IPS-15b (cell line): Measurements from ENCODE around the gene PRDM13.

Source experiments
- H3K27me3 ChIP-seq: one replicate; pipeline ENCODE4 v1.6.1; 2013; ENCODE audit warnings: low read length; ENCODE audit not compliant: control insufficient read depth, insufficient read depth
- H3K36me3 ChIP-seq: one replicate; pipeline ENCODE4 v1.6.1; 2013; ENCODE audit warnings: low read length; ENCODE audit not compliant: control insufficient read depth, insufficient read depth
- H3K4me1 ChIP-seq: one replicate; pipeline ENCODE4 v1.6.1; 2013; ENCODE audit warnings: mild to moderate bottlenecking, low read length; ENCODE audit not compliant: control insufficient read depth, insufficient read depth
- H3K4me3 ChIP-seq: one replicate; pipeline ENCODE4 v1.5.1; 2013; ENCODE audit warnings: low read depth, low read length
- H3K9ac ChIP-seq: one replicate; pipeline ENCODE4 v1.6.1; 2013; ENCODE audit warnings: low read depth, mild to moderate bottlenecking, low read length
- H3K9me3 ChIP-seq: one replicate; pipeline ENCODE4 v1.6.1; 2013; ENCODE audit warnings: mild to moderate bottlenecking, low read length; ENCODE audit not compliant: control insufficient read depth, insufficient read depth

Gene PRDM13

DNA sequence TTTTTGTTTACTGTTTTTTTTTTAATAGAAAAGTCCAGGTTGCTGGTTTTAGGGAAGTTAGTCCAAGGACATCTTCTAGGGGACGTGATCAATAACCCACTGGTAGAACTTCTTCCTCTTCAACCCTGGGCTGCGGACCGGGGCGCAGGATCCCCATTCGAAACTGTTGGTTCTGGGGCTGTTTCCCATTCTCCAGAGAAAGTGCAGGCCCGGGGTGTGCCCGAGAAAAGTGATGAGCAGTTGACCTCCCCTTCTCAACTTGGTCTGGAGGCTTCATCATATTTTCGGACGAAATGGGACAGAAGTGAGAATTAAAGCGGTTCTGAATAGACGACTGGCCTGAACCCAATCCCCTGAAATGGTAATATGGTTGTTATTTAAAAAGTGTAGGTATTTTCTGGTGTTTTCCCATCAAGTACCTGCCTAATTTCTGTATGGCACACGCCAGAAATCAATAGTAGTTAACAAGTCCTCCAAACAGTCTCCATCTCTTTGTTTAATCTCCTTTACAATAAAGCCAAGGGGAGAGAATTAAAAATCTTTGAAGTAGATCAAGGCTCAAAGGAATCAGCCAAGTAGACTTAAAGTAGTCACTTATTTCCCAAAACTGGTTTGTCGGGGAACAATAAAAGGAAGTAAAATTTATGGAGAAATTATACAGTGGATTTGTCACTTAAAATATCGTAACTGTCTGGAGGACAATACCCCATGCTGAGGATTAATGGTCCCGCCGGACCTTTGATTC is 550 bp upstream of the PRDM13 start:
- Histone ChIP-seq H3K27me3 (peaks cover 100% of the 10 kb centered on the region), H3K9ac (no peak overlapping the region), H3K36me3 (no peaks in the 10 kb centered on the region), H3K9me3 (no peaks in the 10 kb centered on the region), H3K4me3 (peak overlapping the region; percentile 26), H3K4me1 (peaks cover 3% of the 10 kb centered on the region)

- Histone ChIP-seq H3K4me1 (peaks cover 9% of the 10 kb centered on the region), H3K9me3 (no peaks in the 10 kb centered on the region), H3K27me3 (peaks cover 100% of the 10 kb centered on the region), H3K9ac (no peak overlapping the region), H3K4me3 (no peak overlapping the region), H3K36me3 (no peaks in the 10 kb centered on the region)
These were observed 893 bp downstream of the PRDM13 start for GRCh38 chr6:99607416-99608036.

- H3K27me3 ChIP-seq = peaks cover 100% of the 10 kb centered on the region
These were observed 1.6 kb downstream of the PRDM13 start for GRCh38 chr6:99608059-99608885.

DNA sequence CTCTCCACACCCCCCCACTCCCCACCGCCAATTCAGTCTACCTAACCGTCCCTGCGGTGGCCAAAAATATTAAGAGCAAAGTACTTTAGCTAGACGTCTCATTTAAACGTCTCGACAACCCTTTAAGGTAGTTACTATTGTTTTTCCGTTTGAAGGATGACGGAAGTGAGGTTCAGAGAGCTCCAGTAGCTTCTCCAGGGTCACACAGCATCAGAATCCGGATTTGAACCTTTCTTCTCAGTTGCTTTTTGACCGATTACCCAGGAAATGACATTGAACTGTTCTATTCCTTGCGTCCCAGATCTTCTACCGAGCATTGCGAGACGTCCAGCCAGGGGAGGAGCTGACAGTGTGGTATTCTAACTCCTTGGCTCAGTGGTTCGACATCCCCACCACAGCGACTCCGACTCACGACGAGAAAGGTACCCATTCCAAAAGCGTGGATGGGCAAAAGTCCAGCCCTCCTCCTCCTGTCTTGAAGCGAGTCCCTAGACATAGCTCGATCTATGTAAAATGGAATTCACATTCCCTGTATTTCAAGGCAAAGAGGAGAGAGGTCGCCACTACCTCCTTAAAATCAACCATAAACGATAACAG is 2.4 kb downstream of the PRDM13 start:
- Histone ChIP-seq H3K4me1 (peaks cover 9% of the 10 kb centered on the region), H3K27me3 (peaks cover 96% of the 10 kb centered on the region), H3K36me3 (no peaks in the 10 kb centered on the region), H3K9ac (no peak overlapping the region), H3K4me3 (peak overlapping the region; percentile 11), H3K9me3 (no peaks in the 10 kb centered on the region)

More at GRCh38 chr6:99608059-99608885, 1.6 kb downstream of the PRDM13 start:
- Histone ChIP-seq H3K36me3 (no peaks in the 10 kb centered on the region), H3K4me1 (peaks cover 9% of the 10 kb centered on the region), H3K9me3 (no peaks in the 10 kb centered on the region), H3K9ac (no peak overlapping the region), H3K4me3 (peak overlapping the region; percentile 16)

GRCh38 chr6:99609905-99610489 is 3.4 kb downstream of the PRDM13 start:
- no peak overlapping the region for H3K4me3 ChIP-seq
- H3K9me3 ChIP-seq = no peaks in the 10 kb centered on the region
- H3K4me1 ChIP-seq = peaks cover 9% of the 10 kb centered on the region
- H3K9ac ChIP-seq = no peak overlapping the region
- H3K36me3 ChIP-seq = no peaks in the 10 kb centered on the region
- H3K27me3 ChIP-seq = peaks cover 96% of the 10 kb centered on the region

GRCh38 chr6:99611148-99611547 is 4.5 kb downstream of the PRDM13 start:
- peaks cover 96% of the 10 kb centered on the region for H3K27me3 ChIP-seq
- no peaks in the 10 kb centered on the region for H3K9me3 ChIP-seq
- H3K4me3 ChIP-seq = no peak overlapping the region
- H3K36me3 ChIP-seq = no peaks in the 10 kb centered on the region
- peaks cover 10% of the 10 kb centered on the region for H3K4me1 ChIP-seq
- H3K9ac ChIP-seq = no peak overlapping the region

- Histone ChIP-seq H3K4me3 (peak overlapping the region; percentile 40), H3K9ac (no peak overlapping the region), H3K9me3 (no peaks in the 10 kb centered on the region), H3K27me3 (peaks cover 96% of the 10 kb centered on the region), H3K4me1 (peaks cover 10% of the 10 kb centered on the region), H3K36me3 (no peaks in the 10 kb centered on the region)
These were observed 6.1 kb downstream of the PRDM13 start for GRCh38 chr6:99612551-99613408.

- Histone ChIP-seq H3K27me3 (peaks cover 96% of the 10 kb centered on the region), H3K9me3 (peaks cover 3% of the 10 kb centered on the region), H3K9ac (no peak overlapping the region), H3K4me3 (peak overlapping the region; percentile 40), H3K36me3 (no peaks in the 10 kb centered on the region), H3K4me1 (peaks cover 10% of the 10 kb centered on the region)
These were observed 6.7 kb downstream of the PRDM13 start for GRCh38 chr6:99613409-99613704.

- Histone ChIP-seq H3K36me3 (no peaks in the 10 kb centered on the region), H3K9me3 (peaks cover 4% of the 10 kb centered on the region), H3K27me3 (peaks cover 96% of the 10 kb centered on the region), H3K9ac (no peak overlapping the region), H3K4me3 (peak overlapping the region; percentile 63), H3K4me1 (peaks cover 10% of the 10 kb centered on the region)
These were observed 7.2 kb downstream of the PRDM13 start for GRCh38 chr6:99613705-99614429.

- H3K9ac ChIP-seq = no peak overlapping the region
- H3K36me3 ChIP-seq = no peaks in the 10 kb centered on the region
- H3K9me3 ChIP-seq = peaks cover 4% of the 10 kb centered on the region
- peaks cover 96% of the 10 kb centered on the region for H3K27me3 ChIP-seq
- H3K4me3 ChIP-seq = peak overlapping the region; percentile 63
- peaks cover 10% of the 10 kb centered on the region for H3K4me1 ChIP-seq
These were observed 8.0 kb downstream of the PRDM13 start for GRCh38 chr6:99614430-99615186.
